LNCaP clone FGC (cell line): Measurements from ENCODE around the gene SYCE3.

ENCODE experiments used
- DNase-seq: peaks from one replicate; pipeline ENCODE4 v3.0.0-alpha.2; 2011; ENCODE audit warnings: low read depth
- H3K4me3 ChIP-seq: 2 replicates; pipeline ENCODE4 v1.5.1; 2011; ENCODE audit warnings: mild to moderate bottlenecking, low read depth, low read length, control low read depth
- CTCF ChIP-seq: IDR thresholded peaks from 2 replicates; pipeline ENCODE4 v1.5.1; 2012; ENCODE audit warnings: mild to moderate bottlenecking; ENCODE audit not compliant: control insufficient read depth, insufficient read depth; ENCODE audit errors: extremely low read depth

The SYCE3 gene

GRCh38 chr22:50569041-50569459 lies 6.3 kb upstream of the SYCE3 start:
- no peak for TF ChIP-seq CTCF
- no peak overlapping the region for H3K4me3 ChIP-seq
- no peak for DNase-seq

GRCh38 chr22:50568626-50569025 lies 5.9 kb upstream of the SYCE3 start:
- no peak for DNase-seq
- H3K4me3 ChIP-seq, result no peak overlapping the region
- no peak for TF ChIP-seq CTCF

- no peak for TF ChIP-seq CTCF
- no peak for DNase-seq
Observed at GRCh38 chr22:50567721-50568252, 5.1 kb upstream of the SYCE3 start.

DNA sequence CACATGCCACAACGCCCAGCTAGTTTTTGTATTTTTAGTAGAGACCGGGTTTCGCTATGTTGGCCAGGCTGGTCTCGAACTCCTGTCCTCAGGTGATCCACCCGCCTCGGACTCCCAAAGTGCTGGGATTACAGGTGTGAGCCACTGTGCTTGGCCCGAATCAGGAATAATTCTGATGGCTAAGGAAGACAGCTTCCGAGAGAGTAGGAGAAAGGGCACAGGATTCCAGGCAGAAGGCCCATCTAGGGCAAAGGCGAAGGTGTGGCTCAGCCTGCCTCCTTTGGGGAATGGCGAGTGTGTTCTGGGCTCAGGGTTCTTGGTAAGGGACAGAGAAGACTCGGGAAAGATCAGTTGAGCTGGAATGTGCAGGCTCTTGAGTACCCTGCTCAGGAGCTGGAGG lies 1.6 kb upstream of the SYCE3 start:
- no peak for TF ChIP-seq CTCF
- DNase-seq, result no peak
- no peak overlapping the region for H3K4me3 ChIP-seq

More at GRCh38 chr22:50567721-50568252, 5.1 kb upstream of the SYCE3 start:
- no peak overlapping the region for H3K4me3 ChIP-seq

DNA sequence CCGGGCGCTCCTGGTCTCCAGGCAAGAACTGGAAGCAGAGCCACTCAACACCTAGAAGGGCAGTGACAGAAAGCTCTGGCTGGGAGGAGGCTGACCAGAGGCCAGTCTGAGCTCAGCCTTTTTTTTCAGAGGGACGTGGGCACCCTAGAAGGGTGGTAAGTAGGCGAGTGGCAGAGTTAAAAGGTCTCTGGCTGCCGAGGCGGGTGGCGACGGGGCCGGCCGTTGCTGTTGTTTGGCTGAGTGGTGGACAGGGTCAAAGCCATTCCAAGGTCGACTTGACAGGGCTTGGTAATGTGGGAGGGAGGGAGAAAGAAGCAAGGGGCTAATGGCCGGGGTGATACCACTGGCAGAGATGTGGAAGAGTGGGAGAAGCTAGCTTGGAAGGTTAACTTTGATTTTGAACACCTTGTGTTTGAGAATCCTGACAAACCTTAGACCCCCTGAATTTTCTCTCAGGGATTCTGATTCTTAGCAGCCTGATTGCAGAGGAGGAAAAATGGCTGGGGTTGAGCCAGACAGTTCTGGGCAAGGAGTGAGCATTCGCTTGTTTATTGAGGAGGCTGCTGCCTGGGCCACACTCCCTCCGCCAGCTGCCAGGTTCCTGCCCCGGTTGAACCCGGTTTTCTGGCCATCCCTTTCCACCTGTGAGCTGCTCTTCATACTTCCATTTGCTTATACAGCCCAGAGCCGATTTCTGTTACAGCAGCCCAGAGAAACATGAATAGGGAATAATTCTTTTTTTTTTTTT lies 868 bp upstream of the SYCE3 start:
- no peak for DNase-seq
- peak overlapping the region; percentile 57 for H3K4me3 ChIP-seq
- no peak for TF ChIP-seq CTCF

GRCh38 chr22:50561401-50562358 lies 1.0 kb downstream of the SYCE3 start:
- no peak for DNase-seq
- H3K4me3 ChIP-seq, result no peak overlapping the region
- TF ChIP-seq CTCF, result no peak
